NCI-H748 (cell line): Measurements from ENCODE around the gene TIMM17A.
A peak's percentile ranks its signal among the peaks of the same experiment; 100 is the strongest.

Experiments
- DNase-seq: peaks from one replicate; lab custom pipeline; 2025; ENCODE audit not compliant: unreplicated experiment; lab: John Stamatoyannopoulos, UW

Gene TIMM17A

DNA sequence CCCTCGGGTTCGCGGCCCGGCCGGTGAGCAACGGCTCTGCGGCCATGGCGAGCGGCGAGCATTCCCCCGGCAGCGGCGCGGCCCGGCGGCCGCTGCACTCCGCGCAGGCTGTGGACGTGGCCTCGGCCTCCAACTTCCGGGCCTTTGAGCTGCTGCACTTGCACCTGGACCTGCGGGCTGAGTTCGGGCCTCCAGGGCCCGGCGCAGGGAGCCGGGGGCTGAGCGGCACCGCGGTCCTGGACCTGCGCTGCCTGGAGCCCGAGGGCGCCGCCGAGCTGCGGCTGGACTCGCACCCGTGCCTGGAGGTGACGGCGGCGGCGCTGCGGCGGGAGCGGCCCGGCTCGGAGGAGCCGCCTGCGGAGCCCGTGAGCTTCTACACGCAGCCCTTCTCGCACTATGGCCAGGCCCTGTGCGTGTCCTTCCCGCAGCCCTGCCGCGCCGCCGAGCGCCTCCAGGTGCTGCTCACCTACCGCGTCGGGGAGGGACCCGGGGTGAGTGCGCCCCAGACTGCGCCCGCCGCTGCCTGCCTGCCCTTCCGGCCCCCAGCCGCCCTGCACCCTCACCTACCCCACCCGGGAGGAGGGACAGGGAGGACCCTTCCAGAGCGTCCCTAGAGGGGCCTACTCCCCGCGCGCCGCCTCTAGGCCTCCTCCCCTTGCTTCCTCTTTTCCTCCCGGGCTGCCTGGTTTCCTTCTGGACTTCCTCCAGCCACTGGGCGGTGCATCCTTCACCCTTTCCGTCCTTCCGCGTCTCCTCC is 27.5 kb downstream of the TIMM17A start, which contains the start of gene RNPEP:
TSS of gene RNPEP (plus strand) at position 26 of the 757 bp plus-strand sequence. CDS start at position 45, 19 bp downstream.
- DNase-seq, result peak; percentile 69

DNA sequence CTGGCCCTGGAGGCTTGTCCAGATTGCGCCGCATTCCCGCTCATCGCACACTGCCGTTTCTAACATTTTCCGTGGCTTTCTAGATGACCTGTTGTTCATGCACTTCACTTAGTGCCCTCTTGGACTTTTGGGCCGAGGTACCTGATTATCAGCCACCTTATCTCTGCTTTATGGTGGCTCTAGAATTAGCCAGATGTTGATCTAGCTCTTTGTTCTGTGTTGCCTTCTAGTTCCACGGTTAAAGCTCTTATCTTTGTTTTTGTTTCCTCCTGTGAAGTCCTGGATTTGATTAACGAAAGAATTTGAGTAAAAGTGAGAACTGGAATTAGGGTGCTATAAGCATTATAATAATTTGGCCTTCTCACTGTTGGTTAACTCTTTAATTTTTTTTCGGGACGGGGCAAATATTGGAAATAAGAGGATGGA is 28.1 kb downstream of the TIMM17A start:
- no peak for DNase-seq

DNA sequence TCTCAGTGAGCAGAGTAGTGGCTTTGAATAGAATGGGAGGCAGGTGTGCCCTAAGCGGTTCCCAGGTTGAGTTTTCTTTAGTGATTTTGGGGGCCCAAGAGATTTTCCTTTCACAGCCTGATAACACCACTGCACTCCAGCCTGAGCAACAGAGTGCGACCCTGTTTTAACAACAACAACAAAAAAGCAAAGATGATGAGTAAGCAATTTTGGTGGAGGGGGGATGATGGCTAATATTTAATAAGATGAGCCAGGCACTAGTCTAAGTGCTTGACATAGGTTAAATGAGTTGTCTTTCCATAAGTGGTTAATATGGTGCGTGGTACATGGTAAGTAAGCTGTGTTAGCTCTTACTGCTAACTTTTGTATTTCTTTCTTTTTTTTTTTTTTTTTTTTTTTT is 29.1 kb downstream of the TIMM17A start:
- no peak for DNase-seq

DNA sequence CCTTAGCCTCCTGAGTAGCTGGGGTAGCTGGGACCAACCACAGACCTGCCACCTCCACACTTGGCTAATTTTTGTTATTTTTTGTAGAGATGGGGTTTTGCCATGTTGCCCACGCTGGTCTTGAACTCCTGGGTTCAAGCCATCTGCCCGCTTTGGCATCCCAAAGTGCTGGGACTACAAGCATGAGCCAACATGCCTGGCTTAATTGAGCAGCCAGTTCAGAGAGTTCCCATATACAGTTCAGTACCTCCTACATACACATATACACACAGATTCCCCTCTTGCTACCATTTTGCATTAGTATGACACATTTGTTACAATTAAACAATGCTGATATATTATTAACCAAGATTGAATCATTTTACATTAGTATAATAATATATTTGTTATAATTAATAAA is 30.1 kb downstream of the TIMM17A start:
- DNase-seq, result no peak

DNA sequence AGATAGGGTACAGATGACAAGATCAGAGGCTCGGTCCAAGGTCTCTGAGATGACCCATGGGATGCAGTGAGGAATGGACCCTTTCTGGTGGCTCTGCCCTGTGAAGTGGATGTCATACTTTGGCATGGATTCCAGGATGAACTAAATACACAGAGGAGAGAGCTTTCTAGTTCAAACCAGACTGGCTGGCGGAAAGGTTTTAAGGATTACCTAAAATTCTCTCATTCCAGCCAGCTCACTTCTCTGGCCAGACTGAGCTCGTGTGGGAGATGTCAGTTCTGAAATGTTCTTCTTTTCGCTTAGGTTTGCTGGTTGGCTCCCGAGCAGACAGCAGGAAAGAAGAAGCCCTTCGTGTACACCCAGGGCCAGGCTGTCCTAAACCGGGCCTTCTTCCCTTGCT is 33.3 kb downstream of the TIMM17A start:
- no peak for DNase-seq

DNA sequence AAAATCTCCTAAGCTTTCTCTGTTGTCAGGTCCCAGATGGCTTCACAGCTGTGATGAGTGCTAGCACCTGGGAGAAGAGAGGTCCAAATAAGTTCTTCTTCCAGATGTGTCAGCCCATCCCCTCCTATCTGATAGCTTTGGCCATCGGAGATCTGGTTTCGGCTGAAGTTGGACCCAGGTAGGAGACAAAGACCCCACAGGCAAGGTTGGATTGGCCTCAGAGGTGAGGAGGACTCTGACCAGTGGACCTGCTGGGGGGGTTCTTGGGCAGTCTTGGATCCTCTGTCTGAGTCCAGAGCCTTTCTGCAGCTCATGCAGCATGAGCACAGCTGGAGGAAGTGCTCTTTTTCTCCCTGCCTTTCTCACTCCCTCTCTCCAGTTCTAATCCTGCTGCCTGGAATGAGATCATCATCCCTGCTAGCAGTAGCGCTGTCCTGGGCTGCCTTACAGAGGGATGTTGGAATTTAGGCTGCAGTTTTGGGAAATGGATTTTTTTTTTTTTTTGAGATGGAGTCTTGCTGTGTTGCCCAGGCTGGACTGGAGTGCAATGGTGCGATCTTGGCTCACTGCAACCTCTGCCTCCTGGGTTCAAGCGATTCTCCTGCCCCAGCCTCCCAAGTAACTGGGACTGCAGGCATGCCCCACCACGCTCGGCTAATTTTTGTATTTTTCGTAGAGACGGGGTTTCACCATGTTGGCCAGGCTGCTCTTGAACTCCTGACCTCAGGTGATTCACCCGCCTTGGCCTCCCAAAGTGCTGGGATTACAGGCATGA is 34.2 kb downstream of the TIMM17A start:
- DNase-seq, result no peak

DNA sequence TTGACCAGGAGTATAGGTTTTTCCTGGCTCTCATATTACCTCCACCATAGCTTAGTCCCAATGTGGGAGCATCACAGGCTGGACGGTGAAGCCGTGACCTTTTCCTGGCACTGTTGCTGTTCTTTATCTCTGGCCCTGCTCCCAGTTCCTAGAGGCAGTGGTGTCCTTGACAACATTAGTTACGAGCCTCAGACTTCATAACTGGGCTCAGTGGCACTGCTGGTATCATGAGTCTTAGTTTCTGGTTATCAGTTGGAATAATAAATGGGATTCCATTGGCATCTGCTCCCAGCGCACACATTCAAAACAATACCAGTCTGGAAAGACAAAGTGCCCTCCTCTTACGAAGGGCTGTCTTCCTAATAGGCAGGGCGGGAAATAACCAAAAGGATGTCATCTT is 35.1 kb downstream of the TIMM17A start:
- DNase-seq, result no peak

DNA sequence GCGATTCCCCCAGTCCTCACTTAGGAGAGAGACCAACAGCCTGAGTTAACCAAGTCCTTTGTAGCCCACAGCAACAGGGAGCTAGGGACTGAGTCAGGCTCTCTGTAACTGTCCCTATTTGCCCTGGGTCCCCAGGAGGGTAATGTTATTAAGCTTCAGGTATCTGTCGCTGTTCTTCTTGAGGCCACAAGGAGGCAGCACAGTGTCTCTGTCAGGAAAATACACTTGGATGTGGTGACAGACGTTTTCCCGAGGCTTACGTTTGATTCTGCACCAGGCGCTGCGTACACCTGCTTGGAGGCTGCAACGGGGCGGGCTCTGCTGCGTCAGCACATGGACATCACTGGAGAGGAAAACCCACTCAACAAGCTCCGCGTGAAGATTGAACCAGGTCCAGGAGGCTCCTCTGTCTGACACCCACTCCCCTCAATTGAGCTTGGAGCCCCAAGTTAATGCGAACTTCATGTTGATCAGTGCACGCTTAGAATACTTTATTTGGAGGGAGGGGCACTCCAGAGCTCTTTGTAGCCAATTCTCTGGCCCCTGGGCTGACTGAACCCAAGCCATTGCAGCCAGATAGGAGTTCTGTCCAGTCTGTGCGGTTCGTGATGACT is 44.4 kb downstream of the TIMM17A start:
- peak; percentile 63 for DNase-seq

DNA sequence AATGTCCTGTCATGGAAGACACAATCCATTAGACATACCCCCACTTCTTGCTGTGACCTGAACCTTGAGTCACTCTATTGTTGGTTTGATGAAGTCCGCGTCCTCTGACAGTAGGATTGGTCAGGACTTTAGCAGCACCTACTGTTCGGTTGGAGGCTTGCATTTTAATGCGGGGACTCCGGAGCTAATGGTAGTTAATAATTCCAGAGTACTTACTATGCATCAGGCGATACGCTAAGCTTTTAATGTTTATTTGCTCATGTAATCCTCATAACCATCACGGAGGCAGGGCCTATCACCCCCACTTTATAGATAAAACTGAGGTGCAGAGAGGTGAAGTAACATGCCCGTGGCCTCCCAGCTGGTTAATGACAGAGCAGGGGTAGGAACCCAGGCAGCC is 47.2 kb downstream of the TIMM17A start:
- DNase-seq, result no peak

DNA sequence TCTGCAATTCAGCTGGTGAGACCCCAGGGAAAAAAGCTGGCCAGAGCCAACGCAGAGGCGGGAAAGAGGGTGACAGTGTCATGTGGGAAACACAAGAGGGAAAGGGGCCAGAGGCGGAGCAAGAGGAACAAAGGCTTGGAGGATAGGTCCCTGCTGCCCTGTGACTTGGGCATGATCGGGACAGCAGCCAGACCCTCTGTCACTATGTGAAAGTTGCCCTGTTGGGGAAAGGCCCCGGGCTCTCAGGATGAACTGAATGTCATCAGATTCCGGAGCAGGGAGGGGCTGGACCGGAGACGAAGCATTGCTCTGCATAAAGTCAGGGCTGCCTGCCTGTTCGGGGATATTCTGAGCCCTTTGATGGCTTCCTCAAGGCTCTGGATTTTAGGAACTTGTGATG is 49.4 kb downstream of the TIMM17A start:
- DNase-seq, result no peak

DNA sequence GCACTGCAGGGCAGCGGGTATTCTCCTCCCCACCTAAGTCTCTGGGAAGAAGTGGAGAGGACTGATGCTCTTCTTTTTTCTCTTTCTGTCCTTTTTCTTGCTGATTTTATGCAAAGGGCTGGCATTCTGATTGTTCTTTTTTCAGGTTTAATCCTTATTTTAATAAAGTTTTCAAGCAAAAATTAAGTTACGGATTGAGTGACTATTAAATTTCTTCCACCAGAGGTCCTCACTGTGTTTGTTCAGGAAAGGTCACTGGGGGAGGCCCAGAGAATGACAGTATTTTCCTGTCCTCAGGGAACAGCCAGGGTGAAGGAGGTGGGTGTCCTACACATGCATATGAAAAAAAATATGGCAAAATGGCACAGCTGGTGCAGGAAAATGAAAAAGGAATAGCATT is 50.7 kb downstream of the TIMM17A start:
- DNase-seq, result no peak

DNA sequence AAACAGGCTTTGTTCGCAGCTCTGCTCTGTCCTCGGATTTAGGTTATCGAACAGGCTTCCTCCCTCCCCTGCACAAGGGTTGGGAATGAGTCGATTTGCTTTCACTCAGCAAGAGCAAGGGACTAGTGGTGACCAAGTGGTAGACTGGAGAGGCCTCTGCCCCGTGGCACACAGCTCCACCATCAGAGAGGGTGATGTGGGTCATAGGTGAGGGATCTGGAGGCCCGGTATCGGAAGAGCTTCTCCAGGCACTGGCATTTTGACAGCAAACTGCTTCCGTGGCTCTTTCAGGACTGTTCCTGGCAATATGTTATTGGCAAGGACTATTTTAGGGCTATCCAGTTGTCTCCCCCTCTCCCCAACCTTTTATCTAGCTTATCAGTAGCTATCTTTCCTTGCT is 52.0 kb downstream of the TIMM17A start:
- no peak for DNase-seq

DNA sequence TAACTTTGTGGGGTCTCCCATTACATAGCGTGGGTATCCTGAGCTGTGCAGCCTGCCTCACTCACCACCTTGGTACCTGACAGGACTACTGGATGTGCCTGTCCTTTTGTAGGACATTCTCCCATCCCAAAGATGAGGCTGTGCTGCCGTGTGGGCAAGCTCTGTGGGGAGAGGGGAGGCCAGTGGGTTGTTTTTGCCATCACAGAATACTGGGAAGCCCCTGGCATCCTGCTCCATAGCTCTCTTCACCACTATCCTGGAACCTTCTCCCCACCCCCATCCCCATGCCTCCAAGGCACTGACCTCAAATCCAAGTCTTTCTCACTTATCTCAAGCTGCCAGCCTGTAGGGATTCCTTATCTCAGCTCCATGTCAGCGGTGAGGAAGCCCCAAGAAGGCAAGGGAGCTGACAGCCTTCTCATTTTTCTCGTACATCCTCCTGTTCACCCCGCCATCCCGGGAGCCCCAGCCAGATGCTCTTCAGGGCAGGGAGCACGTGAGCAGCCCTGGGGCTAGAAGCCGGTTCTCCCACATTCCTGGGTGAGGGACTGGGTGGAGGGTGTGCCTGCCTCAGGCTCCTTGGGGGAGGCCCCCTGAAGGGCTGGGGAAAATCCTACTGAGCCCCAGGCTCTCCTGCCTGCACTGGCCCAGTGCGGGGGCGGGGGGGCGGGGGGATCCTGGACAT is 52.6 kb downstream of the TIMM17A start:
- DNase-seq, result peak; percentile 17

DNA sequence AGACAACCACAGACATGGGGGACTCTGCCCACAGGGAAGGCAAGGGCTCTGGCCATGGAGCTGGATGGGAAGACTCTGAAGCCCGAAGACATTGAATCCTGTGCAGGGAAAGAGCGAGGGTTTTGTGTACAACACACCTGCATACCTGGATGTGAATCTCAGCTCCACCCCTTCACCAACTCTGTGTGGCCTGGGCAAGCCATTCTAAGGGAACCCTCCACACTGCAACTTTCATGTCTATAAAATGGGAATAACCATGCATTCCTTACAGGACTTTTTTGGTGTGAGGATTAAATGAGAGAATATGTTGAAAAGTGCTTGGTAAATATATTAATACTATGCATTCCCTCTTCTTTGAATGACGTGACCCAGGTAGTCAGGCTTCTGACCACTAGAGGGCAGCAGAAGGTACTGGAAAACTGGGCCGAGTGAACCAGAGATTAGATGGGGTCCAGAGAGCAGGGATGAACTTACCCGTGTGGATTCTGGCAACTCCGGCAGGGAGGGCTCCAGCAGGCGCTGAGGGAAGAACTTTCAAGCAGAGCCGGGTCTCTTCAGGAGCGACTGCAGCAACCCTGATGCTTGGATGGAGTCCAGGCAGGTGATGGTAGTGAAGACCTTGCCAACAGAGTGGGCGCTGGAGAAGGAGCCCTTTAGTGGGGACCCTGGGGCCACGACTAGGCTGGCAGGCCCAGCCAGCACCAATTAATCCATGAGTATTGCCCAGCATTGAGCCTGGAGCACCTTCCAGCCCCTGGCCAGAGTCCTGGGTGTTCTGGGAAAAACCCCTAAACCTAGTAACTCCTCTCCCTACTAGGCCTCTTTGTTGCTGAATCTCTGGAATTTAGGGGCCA is 54.2 kb downstream of the TIMM17A start:
- DNase-seq, result peak; percentile 79

DNA sequence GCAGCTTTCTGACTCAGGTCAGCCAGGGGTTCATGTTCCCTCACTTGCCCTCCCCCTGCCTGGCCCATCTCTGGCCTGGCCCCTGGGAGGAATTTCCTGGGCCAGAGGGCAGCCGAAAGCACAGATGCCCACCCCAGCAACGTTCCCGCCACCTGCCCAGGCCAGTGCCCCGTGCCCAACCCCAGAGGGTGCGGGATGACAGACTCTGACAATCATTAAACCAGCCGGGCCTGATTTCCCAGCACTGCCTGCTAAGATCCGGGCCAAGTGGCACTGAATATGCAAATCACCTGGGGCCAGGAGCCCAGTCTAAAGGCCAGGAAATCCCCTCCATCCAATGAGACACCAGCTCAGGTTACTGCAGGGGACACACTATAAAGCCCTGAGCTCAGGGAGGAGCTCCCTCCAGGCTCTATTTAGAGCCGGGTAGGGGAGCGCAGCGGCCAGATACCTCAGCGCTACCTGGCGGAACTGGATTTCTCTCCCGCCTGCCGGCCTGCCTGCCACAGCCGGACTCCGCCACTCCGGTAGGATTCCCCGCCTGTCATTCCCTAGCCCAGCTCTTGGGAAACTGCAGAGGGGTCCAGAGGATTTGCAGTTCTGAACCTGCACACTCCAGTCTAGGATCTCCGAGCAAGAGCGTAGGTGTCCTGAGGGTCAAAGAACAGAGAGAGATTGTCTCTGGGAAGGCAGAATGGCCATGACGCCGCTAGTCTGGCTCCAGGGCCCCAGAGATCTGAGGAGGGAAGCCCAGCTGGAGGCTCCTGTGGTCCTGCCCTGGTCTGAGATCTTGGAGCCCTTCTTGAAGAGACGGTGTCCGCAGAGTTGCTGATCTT is 55.1 kb downstream of the TIMM17A start, which contains the start of gene ELF3:
TSS of gene ELF3 (plus strand) at position 408 of the 836 bp plus-strand sequence. CDS start 550 bp downstream, outside the sequence.
- DNase-seq, result peak; percentile 94

DNA sequence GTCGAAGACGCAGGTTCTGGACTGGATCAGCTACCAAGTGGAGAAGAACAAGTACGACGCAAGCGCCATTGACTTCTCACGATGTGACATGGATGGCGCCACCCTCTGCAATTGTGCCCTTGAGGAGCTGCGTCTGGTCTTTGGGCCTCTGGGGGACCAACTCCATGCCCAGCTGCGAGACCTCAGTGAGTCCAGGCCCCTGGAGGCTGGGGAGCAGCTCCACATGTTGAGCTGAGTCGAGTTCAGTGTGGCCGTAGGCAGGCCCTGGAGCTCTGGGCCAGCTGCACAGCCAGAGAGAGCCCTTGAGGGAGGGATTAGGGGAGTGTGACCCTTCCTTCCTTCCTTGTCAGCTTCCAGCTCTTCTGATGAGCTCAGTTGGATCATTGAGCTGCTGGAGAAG is 56.7 kb downstream of the TIMM17A start:
- DNase-seq, result no peak

DNA sequence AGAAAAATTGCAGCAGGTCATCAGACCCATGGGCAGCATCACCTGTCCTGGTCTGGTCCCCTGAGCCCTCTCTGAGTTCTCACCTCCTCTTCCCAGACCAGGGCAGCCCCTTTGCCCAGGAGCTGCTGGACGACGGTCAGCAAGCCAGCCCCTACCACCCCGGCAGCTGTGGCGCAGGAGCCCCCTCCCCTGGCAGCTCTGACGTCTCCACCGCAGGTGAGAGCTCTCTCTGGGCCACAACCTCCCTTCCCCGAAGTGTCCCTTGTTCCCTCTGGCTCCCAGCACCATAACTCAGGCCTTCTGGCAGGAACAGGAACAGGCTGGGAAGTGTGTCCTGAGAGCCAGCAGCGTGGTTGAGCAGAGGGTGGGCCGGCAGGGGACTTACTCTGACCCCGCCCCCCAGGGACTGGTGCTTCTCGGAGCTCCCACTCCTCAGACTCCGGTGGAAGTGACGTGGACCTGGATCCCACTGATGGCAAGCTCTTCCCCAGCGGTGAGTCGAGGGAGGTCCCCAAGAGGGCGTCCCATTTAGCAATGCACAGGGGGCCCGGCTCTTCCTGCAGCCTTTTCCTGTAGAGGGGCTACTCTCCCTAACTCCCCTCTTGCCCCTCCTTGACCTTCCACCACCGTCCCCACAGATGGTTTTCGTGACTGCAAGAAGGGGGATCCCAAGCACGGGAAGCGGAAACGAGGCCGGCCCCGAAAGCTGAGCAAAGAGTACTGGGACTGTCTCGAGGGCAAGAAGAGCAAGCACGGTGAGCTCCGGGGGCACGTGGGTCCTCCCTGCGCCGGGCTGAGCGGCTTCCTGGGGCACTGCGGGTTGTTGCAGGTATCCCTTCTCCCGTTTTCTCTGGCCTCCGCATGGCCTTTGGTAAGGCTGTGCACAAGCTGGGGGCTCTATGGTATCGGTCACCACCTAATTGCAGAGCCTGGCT is 57.5 kb downstream of the TIMM17A start:
- no peak for DNase-seq

DNA sequence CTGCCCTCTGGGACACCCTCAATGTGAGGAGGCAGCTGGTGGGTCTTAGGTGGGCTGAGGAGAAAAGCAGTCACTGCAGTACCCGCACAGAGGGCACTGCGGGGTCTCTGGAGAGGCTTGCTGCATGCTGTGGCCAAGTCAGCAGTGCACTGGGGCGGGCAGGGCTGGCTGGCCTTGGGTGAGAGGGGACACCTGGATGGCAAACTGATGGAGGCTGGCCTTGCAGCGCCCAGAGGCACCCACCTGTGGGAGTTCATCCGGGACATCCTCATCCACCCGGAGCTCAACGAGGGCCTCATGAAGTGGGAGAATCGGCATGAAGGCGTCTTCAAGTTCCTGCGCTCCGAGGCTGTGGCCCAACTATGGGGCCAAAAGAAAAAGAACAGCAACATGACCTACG is 58.3 kb downstream of the TIMM17A start:
- DNase-seq, result no peak
